Pancreas (tissue), 10 donors: ENCODE results near the gene HNRNPUL1. TPM values are rescaled to one million over a fixed set of nuclear protein-coding genes. Genes with fewer than 3 reads are reported as not detected.

Experiments
- ATAC-seq, 4 donors: fragments of 200-7000 bp; cut with Tn5 transposase; one replicate each; pipeline versions ENCODE4 v1.8.0 to v1.9.1; 2020; ENCODE audit warnings: mild to moderate bottlenecking in 4 of 4, moderate library complexity in 4 of 4
- DNase-seq, 6 donors: peaks; one replicate each; pipeline ENCODE4 v3.0.0-alpha.2; 2020
- FAIRE-seq: peaks from 2 replicates; lab custom pipeline; 2012; peaks lifted over from hg19 to GRCh38; lab: Jason Lieb, UNC
- H3K27ac ChIP-seq, 4 donors: fragments of 200-600 bp; sonication (generic); 1 replicate in 3 of 4; 2 replicates in 1 of 4; pipeline versions ENCODE4 v1.5.0 to v1.8.0; 2020
- H3K27me3 ChIP-seq, 4 donors: fragments of 200-600 bp; one replicate each; pipeline ENCODE4 v1.8.0; 2021
- H3K36me3 ChIP-seq, 3 donors: fragments of 200-600 bp; sonication (generic) in 1 of 3; one replicate each; pipeline versions ENCODE4 v1.5.0 to v1.8.0; 2020 to 2021
- H3K4me1 ChIP-seq, 3 donors: fragments of 200-600 bp; one replicate each; pipeline ENCODE4 v1.8.0; 2021
- H3K4me3 ChIP-seq, 4 donors: fragments of 200-600 bp; sonication (generic) in 2 of 4; one replicate each; pipeline versions ENCODE4 v1.5.0 to v1.8.0; 2020 to 2021
- H3K9me3 ChIP-seq, 4 donors: fragments of 200-600 bp; one replicate each; pipeline ENCODE4 v1.8.0; 2021
- CTCF ChIP-seq, 4 donors: fragments of 200-600 bp; sonication (generic) in 3 of 4; IDR thresholded peaks; one replicate each; pipeline versions ENCODE4 v1.5.0 to v1.8.0; 2021; ENCODE audit warnings: antibody characterized with exemption in 4 of 4
- WGBS, 2 donors: extraction: QIAGEN DNeasy Blood & Tissue Kit; methylation state at CpG; one replicate each; pipeline ENCODE4 v1.1.7; 2013; 5-methylcytosine and 5-hydroxymethylcytosine counted together
- intact Hi-C, 3 donors: fragments of 100-400 bp; cut with DNase I; formaldehyde crosslinking; loops; one replicate each; pipeline versions ENCODE4 v1.11.1 to v1.14.2; 2022
- polyA plus RNA-seq, 2 donors: library from polyadenylated mRNA; stranded (reverse); fragments of 200-250 nt; gene quantifications; one replicate each; pipeline ENCODE4 v1.2.3, GENCODE V29; 2013
- total RNA-seq, 6 donors: library from RNA; stranded (reverse); fragmentation: NEBNext Ultra II Directional in 4 of 6; extraction: Animal tissue kit (Norgen Biotek cat#: 25700) in 4 of 6; gene quantifications; one replicate each; pipeline versions ENCODE4 v1.2.1 to v1.2.4, GENCODE V29; 2021 to 2023
- donor health status: healthy with polysubstance abuse.
- donor health status: DM: no; HTN: no; CAD: no; lungs with moderate emphysema.
- donor health status: DM: no; HTN: no; CAD: no.
- donor health status: control.
- donor health status: control.
- donor health status: Bipolar disorder and iron deficiency.
- donor health status: DM: yes; HTN: yes; CAD: no.
- donor health status: DM: no; HTN: no; CAD: no.
- donor health status: DM: no; HTN: no; CAD: no.
- donor health status: DM: yes; HTN: yes; CAD: no.

The HNRNPUL1 gene
- total and polyA plus RNA-seq, 8 donors = 49.2 to 101 (median 82.1) TPM

GRCh38 chr19:41233748-41234240 lies 30.4 kb upstream of the HNRNPUL1 start:
- H3K27me3 ChIP-seq = no peaks in the 10 kb centered on the region
- TF ChIP-seq CTCF (IDR thresholded peaks at IDR 0.05) = no peak
- H3K9me3 ChIP-seq = no peaks in the 10 kb centered on the region
- H3K27ac ChIP-seq = no peak overlapping the region
- no peaks in the 10 kb centered on the region for H3K4me1 ChIP-seq
- no peak for FAIRE-seq
- peak in 1 of 6 donors; percentile 35 for DNase-seq
- peak in 3 of 4 donors; percentile 44 to 84 (median 63) for ATAC-seq
- no peaks in the 10 kb centered on the region for H3K36me3 ChIP-seq
- H3K4me3 ChIP-seq = no peak overlapping the region
- 66 to 81% methylated on average over 4 of the region's 4 CpGs for WGBS, 2 donors
- intact Hi-C loops = no loop called here

- no peaks in the 10 kb centered on the region for H3K4me1 ChIP-seq
- ATAC-seq = no peak
- no peaks in the 10 kb centered on the region for H3K36me3 ChIP-seq
- no peak overlapping the region for H3K4me3 ChIP-seq
- no peak for FAIRE-seq
- H3K27me3 ChIP-seq = no peaks in the 10 kb centered on the region
- intact Hi-C loops = no loop called here
- no peak overlapping the region for H3K27ac ChIP-seq
- H3K9me3 ChIP-seq = no peaks in the 10 kb centered on the region
- 62 to 71% methylated on average over 8 of the region's 8 CpGs for WGBS, 2 donors
- no peak for TF ChIP-seq CTCF (IDR thresholded peaks at IDR 0.05)
- DNase-seq = no peak
These were observed 29.5 kb upstream of the HNRNPUL1 start for GRCh38 chr19:41234512-41235168.

GRCh38 chr19:41235480-41235879 lies 28.7 kb upstream of the HNRNPUL1 start:
- H3K27ac ChIP-seq = no peak overlapping the region
- H3K36me3 ChIP-seq = no peaks in the 10 kb centered on the region
- intact Hi-C loops = no loop called here
- H3K4me3 ChIP-seq = no peak overlapping the region
- H3K27me3 ChIP-seq = no peaks in the 10 kb centered on the region
- ATAC-seq (no peak), FAIRE-seq (no peak), DNase-seq (no peak)
- no peaks in the 10 kb centered on the region for H3K9me3 ChIP-seq
- H3K4me1 ChIP-seq = no peaks in the 10 kb centered on the region
- 63% methylated on average over 4 of the region's 4 CpGs for WGBS, 2 donors
- TF ChIP-seq CTCF (IDR thresholded peaks at IDR 0.05) = no peak

- no peak for DNase-seq
- Histone ChIP-seq H3K27ac (no peak overlapping the region), H3K9me3 (no peaks in the 10 kb centered on the region), H3K36me3 (no peaks in the 10 kb centered on the region), H3K4me1 (no peaks in the 10 kb centered on the region), H3K27me3 (no peaks in the 10 kb centered on the region), H3K4me3 (no peak overlapping the region)
- no peak for ATAC-seq
- intact Hi-C loops = no loop called here
- no peak for FAIRE-seq
- no peak for TF ChIP-seq CTCF (IDR thresholded peaks at IDR 0.05)
- WGBS, 2 donors = 74 to 88% methylated on average over 8 to 10 of the region's 10 CpGs
These were observed 25.9 kb upstream of the HNRNPUL1 start for GRCh38 chr19:41238244-41238643.

- intact Hi-C loops = no loop called here
- TF ChIP-seq CTCF (IDR thresholded peaks at IDR 0.05) = no peak
- WGBS, 2 donors = 66 to 87% methylated on average over 9 of the region's 9 CpGs
- no peak for FAIRE-seq
- Histone ChIP-seq H3K9me3 (no peaks in the 10 kb centered on the region), H3K27me3 (no peaks in the 10 kb centered on the region), H3K4me1 (no peaks in the 10 kb centered on the region), H3K4me3 (no peak overlapping the region), H3K27ac (no peak overlapping the region), H3K36me3 (no peaks in the 10 kb centered on the region)
- DNase-seq = no peak
- no peak for ATAC-seq
These were observed 24.8 kb upstream of the HNRNPUL1 start for GRCh38 chr19:41239363-41239762.
